Stimulated activated CD8-positive, alpha-beta memory T cell treated with anti-CD3 and anti-CD28 coated beads, Interleukin-12 subunit alpha, Interleukin-12 subunit beta, amount 100 ng/mL, for 24 hours (primary cell): ENCODE results near the gene SLC7A9.

Experiments
- DNase-seq: peaks from one replicate; pipeline ENCODE4 v3.0.0-alpha.2; 2020; ENCODE audit errors: extremely low read depth

The SLC7A9 gene

DNA sequence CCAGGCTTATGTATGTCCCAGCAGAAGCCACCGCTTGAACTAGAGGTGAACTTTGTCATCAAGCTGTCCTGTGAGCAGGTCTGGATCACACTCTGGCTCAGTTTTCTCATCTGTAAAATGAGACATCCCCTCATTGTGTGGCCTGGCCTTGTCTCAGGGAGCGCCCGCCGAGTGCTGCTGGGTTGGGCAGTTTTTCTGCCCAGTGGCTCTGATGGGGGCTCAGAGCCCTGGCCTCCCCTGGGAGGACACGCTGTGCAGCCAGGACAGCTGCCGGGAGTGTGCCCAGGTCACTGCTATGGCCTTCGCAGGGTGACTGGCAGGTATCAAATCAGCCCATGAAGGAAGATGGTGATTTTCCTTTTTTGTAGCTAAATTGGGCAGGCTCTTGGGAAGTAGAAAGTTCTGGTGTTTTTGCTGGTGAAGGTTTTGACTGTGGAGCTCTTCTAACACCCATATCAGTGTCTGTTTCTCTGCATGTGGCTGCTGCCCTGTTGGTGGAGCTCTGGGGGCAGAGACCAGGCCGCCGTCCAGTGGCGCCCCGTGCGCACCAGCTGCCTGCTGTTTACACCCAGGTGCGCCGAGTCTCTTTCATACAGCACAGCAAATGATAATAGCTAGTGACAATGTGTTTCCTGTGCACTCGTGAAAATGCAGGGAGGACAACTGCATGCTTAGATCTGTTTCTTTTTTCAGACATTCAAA is 40.8 kb downstream of the SLC7A9 start:
- no peak for DNase-seq

DNA sequence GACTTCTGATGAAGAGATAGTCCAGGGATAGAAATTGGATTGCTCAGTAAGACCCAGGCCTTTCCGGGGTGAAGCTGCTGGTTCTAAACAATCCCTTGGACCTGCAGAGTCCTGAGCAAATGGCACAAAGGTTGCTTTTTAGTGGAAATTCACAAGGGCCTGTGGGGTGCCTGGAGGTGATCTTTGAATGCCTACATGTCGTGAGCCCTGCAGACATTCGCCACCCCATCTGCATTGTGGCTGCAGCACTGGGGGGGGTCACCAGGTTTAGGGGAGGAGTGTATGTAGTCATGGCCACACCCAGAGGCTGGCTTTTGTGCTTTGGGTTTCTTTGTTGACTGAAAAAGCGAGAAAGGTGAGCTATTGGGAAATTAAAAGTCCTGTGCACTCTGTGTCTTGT is 41.4 kb downstream of the SLC7A9 start:
- no peak for DNase-seq

DNA sequence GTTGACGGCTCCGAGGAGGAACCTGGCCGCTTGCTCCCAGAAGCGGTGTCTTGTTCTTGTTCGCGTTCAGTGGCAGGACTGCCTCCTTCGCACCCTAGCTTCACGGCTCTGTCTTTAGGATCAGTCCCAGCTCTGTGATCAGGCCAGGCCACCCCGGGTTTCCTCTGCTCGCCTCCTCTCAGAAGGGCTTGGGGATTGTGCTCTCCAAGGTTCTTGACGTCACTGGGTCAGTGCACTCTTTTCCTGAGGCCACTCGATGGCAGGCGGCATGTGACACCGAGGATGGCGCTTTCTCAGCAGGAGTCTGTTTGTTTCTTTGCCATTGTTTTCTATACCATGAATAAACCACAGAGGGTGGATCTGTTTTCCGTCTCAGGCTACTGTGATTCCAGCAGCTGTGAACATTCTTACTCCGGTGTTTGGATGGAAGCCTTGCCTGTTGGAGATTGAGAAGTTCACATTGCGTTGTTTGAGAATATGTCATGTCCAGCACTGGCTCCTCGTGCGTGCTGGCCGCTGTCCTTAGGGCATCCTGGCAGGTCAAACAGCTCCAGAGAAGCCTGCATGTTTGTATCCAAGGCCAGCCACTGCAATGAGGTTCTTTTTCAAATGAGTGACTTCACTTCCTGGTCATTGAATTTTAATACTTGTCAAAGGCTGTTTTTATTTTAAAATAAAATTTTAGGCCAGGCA is 44.5 kb downstream of the SLC7A9 start:
- DNase-seq, result no peak

DNA sequence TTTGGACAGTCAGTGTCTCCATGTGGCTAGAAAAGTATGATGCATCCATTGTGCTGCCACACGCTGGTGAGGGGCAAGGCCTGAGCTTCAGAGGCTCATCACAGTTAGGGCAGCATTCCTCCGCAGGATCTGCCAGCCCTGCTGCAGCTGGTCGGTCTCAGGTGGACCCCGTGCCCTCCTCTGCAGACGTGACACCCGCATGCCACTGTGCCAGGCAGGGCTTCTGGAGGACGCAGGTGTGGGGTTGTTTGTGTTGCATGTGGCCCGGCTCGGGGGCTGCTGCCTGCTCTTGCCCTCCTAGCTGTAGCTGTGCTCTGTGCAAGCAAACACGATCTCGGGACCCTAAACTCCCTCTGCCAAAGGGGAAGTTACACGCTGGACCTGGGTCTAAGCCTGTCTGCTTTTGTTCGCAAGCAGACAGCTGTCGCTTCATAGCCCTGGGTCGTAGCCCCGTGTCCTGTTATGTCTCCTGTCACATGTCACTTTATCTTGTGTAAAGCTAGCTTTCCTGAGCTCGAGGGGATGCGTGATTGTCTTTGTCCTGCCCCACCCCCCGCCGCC is 45.3 kb downstream of the SLC7A9 start:
- no peak for DNase-seq

DNA sequence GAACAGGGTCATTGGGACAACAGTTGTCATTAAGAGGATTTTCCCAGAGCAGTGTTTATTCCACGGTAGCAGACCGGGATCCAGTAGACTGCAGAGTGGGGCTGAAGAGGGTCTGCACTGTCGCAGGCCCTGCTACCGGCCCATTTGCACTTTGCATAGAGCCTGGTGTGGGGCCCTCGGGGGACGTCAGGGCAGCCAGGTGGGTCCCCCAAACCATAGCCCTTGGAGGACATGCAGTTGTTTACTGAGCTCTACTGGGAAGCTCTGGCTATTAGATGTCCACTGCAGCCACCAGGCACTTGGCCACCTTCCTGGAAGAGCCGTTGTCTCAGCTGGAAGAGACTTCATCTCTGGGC is 45.8 kb downstream of the SLC7A9 start:
- no peak for DNase-seq

DNA sequence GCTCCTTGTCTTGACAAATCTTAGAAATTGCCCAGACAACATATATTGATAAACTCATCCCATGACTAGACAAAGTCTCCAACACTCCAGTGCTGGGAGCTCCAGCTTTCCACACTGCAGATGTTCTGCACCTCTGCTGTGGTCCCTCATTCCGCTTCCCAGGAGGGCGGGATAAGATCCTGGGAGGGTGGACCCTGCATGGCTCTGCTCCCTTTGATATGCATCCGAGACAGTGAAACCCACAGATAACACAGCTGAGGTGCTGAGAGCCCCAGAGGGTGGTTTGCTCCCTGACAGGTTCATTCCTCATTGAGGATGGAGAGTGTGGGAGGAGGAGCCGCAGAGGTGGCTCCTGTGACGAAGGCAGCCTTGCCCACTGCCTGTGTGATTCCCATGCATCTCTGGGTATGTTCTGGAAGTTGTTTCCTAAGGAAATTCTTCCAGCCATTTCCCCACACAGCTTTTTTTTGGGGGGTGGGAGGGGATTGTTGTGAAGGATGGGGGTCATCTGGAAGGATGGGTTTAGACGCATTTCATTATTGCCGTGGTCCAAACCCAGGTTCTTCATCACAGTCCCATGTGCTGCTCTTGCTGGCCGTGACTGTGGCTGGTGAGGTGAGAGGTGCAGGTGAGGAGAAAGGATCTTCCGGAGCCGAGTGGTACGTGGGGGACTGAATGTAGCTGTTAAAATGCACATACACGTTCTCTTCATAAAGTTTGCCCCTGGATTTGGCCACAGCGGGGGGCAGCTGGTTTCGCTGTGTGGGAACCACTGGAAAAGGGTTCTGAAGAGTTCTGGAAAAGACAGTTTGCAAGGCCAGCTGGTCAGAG is 46.4 kb downstream of the SLC7A9 start:
- DNase-seq, result no peak

DNA sequence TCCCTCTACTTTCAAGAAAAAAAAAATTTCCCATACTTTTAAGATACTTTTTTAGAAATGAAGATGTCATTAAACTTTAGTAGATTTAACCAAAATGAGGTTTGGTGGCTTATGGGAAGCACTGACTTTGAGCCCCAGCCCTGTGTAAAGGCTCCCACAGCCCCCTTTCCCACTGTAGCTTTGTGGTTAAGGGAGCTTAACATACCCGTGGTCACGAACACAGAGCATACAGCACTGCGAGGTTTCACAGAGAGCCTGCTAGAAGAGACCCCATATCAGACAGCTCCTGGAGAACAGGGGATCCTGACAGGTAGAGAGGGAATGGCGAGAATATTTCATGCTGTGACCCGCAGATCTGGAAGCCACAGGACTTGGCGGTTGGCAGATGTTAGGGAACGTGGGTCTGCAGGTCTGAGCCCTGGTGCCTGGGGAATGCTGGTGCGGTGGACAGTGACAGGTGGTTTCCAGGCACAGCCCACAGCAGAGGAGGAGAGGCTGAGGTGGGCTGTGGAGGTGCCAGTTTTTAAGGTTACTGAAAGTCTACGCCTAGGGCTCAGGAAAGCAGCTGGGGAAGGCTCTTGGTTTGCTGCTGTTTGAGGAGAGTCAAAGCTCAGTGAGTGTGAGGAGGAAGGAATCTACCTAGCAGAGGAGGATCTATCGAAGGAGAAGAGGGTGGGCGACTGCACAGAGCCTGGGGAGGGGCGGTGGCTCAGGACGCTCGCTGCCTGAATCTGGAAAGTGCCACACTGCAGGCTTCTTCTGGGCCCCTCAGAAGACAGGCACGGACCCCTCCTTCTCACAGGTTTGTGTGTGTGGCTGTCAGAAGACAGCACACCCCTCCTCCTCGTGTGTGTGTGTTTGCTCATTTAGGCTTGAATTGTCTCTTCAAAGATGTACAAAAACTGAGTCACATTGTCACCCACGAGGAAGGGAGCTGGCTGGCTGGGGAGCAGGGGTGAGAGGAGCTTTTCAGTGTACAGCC is 49.9 kb downstream of the SLC7A9 start:
- DNase-seq, result no peak

DNA sequence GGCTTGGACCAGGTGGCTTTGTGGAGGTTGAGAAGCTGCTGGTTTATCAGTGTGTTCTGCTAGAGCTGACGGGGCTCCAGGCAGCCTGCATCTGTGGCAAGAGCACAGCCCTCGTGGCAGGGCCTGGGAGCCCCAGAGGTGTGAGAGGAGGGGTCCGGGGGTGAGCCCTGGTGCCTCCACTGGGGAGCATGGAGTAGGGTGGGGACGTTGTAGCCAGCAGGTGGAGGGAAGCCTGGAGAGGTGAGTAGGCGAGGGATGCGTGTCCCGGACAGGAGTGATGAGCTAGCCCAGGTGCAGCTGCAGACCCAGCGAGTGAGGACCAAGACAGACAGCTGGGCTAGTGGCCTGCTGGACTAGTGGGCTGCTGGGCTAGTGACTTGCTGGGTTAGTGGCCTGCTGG is 51.0 kb downstream of the SLC7A9 start:
- DNase-seq, result no peak

DNA sequence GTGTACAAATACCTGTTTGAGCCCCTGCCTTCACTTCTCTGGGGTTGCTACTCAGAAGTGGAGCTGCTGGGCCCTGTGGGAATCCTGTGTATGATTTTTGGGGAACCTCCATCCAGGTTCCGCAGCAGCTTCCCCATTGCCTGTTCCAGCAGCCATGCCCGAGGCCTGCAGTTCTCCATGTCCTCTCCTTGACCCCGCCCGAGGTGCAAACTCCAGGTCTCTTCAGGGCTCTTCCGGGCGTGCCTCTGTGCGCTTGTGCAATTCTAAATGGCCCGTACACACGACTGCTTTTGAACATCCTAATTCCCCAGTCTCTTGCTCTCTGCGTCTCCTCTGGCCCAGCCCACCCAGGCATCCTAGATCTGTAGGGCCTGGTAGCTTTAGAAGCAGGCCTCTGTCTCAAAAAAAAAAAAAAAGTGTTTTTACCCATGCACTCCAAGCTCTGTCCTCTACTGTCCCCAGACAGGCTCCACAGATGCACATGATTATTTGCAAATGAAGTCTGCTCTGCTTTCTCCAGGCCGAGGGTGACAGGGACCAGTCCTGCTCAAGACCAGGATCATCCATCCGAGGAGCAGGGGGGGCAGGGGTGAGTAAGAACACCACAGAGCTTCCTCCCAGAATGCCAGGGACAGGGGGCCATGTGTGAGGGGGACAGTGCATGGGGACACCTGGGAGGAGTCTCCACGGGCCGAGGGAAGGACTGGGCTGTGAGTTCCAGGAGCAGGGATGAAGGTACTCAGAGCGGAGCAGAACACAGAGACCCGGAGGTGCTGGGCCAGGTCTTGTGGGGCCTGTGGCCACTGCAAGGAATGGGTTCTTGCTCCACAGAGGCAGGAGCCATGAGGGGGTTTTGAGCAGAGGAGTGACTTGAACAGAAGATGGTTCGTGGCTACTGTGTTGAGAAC is 51.7 kb downstream of the SLC7A9 start:
- no peak for DNase-seq

DNA sequence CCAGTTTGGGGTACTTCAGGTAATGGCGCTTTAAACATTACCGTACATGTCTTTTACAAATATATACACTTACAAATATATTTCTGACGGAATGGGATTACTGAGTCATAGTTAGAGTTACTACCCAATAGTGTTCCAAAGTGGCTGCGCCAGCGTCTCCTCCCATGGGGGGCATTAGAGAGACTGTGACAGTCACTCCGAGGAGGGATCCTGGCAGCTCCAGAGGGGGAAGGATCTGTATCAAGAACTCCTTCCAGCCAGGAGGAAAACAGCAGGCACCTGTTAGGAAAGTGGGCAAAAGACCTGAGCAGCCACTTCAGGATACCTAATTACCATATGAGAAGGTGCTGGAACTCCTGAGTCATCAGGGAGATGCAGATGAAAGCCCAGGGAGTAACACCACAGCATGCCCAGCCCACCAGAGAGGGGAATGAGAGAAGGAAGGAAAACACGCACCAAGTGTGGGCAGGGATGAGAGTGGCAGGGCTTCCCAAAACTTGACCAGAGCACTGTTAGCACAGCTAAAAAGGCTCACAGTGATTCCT is 52.9 kb downstream of the SLC7A9 start:
- no peak for DNase-seq

DNA sequence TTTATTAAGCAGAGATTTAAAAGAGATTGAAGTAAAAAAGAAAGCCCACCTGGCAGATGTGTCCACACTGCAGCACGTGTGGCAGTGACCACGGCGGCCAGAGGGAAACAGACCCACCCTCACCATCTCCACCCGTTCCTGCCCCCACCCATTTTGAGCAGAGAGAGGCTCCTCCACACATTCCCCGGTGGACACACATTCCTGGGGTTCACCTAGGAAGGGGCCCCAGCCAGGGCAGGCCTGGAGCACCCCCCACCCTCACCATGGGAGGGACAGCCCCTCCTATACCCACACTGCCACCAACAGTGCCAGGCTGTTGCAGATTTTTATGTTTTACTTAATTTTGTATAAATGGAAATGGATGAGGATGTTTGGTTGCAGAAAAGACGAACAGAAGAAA is 54.9 kb downstream of the SLC7A9 start:
- DNase-seq, result no peak

DNA sequence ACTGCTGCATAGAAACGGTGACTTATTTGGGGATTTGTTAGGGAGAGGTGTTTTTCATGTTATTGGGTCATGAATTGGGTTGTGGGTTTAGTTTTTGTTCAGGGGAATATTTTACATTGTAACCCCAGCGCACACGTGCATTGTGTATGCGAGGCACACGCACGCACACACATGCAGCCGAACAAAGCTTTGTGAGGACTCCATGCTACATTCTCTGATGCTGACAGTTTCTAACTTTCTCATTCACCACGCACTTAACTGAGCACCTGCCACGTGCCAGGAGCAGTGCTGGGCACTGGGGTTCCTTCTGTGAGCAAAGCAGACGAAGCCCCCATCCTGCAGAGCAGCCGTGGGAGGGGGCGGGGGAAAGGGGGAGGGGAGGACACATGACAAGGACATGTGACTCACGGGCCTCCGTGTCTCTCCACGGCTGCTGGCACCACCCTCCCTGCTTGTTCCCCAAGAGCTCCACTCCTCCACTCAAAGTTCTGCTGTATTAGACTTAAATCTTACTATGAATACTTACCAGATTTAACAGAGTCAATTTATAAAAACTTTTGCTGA is 55.6 kb downstream of the SLC7A9 start:
- DNase-seq, result no peak

DNA sequence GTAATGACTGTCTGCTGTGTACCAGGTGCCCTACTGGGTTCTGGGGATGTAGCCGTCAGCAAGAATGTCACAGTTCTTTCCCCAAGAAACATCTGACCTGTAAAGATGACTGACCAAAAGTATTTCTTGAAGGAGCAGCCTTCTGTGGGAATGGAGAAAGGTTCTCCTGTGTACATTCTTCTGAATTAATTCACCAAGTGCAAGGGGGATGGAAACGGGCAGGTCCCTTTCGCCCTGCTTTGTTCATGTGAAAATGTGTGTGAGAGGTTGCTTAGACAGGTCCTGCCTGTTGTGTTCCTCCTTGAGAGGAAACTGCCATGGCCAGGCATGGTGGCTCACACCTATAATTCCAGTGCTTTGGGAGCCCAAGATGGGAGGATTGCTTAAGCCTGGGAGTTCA is 57.0 kb downstream of the SLC7A9 start:
- DNase-seq, result no peak

DNA sequence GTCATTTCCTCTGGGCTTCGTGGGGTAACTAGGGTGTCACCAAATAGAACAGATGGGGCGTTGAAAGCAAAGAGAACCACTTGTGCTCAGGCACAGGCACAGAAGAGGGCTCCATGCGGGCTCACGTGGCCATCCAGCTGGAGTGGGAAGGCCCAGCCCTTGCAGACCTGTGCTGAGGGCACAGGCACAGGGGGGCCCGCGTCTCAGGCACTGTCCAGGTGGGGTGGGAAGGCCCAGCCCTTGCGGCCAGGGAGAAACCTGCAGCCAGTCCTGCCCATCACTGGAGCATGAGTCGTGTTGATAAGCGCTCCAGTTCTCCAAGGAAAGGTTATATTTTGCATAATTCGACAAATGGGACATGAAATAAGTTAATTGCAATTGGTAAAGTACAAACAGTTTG is 57.5 kb downstream of the SLC7A9 start:
- no peak for DNase-seq

DNA sequence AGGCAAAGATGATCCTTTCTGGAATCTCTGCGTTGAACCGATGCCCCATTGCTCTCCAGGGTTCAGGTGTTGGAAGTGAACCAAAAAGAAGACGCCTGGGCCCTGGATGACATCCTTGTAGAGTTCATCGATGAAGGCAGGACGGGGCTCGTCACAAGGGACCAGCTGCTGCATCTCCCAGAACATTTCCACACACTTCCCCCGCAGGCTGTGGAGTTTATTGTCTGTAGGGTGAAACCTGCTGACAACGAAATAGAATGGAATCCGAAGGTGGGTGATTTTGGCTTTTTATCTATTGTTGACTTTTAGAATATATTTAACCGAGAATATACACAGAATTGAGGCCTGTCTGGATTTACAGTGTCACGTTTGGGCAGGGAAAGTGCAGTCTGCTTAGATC is 58.4 kb downstream of the SLC7A9 start:
- no peak for DNase-seq

DNA sequence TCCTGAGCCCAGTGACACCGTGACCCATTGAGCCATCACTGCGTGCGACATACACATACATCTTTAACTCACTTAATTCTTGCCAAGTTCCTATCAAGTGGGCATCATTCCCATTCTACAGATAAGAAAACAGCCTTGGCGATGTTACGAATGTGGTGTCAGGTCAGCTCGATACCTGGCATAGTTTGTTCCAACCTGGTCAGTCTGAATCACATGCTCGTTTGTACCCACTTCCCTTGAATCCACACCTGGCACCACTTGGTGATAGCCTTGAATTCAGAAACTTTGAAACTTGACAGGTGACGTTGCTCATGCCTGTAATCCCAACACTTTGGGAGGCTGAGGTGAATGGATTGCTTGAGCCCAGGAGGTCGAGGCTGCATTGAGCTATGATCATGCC is 59.1 kb downstream of the SLC7A9 start:
- DNase-seq, result no peak

DNA sequence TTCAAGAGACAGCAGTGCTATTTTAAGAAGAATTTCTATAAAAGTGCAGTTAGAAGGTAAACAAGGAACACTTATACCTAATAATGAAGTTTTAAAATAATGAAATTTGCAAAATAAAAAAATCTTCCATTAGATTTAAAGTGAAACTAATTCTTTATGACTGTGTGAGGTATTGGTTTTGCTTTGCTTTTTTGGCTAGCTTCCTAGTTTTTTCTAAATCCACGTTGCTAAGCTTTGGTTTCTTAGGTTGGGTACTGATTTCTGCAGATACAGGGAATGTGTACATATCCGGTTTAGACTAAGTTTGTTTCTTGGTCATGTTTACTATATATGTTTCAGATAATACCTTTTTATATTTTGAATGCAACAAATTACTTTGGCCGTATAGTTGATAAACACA is 59.8 kb downstream of the SLC7A9 start:
- DNase-seq, result no peak

DNA sequence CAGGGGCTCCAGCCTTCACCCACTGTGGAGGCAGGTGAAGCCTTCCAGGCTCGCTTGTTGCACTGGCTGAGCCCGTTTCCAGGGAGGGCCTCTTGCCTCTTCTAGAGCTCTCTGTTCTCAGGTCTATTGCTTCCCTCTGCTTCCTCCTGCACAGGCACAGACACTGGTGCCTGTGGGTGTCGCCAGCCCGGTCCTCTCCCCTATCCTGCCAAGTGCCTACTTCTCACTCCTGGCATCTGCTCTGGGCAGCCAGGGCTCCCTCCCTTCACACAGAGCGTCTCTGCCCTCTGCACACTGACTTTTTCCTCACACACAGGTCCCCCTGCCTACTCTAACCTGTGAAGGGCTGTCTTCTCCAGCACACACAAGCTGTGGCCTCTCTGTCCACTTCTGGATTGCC is 60.3 kb downstream of the SLC7A9 start:
- DNase-seq, result no peak

DNA sequence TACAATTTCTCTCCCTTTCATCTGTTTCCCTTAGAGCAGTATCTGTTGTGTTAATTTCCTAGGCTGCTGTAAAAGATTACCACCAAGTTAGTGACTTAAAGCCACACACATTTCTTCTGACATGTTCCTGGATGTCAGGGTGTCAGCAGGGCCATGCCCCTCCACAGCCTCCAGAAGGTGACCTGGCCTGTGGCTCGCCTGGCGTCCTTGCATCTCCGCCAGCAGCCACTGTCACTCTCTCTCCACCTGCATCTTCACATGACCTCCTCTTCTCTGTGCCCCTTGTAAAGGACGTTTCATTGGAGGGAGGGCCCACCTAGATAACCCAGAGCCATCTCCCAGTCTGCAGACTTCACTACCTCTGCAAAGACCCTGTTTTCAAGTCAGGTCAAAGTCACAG is 61.3 kb downstream of the SLC7A9 start:
- no peak for DNase-seq

DNA sequence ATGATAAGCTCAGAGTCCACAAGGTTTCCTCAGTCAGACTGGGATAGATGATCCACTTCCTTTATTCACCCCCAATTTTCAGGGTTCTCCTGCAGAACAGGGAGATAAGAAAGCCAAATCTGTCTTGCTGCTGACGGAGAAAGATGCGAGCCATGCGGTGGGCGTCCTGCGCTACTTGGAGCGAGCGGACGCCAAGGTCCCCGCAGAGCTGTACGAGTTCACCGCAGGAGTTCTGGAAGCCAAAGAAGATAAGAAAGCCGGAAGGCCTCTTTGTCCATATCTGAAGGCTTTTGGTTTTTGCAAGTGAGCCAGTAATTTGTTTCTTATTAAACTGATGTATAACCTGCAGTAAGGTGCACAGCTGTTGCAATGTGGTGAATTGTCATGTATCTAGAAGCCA is 66.7 kb downstream of the SLC7A9 start:
- no peak for DNase-seq
